GM20000 (cell line): Measurements from ENCODE around the gene SPAST.
A peak's percentile ranks its signal among the peaks of the same experiment; 100 is the strongest.
"Not testable (repeated sequence)": the region's sequence is repeated elsewhere in the genome, so short reads cannot be mapped to it uniquely, and the experiment has no call there.

Experiments used
- DNase-seq: peaks from one replicate; pipeline ENCODE4 v3.0.0; 2012; ENCODE audit warnings: low spot score
- CTCF ChIP-seq: IDR thresholded peaks from 2 replicates; pipeline ENCODE4 v1.5.1; 2012; ENCODE audit warnings: mild to moderate bottlenecking, control low read depth; ENCODE audit errors: extremely low read depth, missing control alignments

Gene SPAST, protein sequence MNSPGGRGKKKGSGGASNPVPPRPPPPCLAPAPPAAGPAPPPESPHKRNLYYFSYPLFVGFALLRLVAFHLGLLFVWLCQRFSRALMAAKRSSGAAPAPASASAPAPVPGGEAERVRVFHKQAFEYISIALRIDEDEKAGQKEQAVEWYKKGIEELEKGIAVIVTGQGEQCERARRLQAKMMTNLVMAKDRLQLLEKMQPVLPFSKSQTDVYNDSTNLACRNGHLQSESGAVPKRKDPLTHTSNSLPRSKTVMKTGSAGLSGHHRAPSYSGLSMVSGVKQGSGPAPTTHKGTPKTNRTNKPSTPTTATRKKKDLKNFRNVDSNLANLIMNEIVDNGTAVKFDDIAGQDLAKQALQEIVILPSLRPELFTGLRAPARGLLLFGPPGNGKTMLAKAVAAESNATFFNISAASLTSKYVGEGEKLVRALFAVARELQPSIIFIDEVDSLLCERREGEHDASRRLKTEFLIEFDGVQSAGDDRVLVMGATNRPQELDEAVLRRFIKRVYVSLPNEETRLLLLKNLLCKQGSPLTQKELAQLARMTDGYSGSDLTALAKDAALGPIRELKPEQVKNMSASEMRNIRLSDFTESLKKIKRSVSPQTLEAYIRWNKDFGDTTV

DNA sequence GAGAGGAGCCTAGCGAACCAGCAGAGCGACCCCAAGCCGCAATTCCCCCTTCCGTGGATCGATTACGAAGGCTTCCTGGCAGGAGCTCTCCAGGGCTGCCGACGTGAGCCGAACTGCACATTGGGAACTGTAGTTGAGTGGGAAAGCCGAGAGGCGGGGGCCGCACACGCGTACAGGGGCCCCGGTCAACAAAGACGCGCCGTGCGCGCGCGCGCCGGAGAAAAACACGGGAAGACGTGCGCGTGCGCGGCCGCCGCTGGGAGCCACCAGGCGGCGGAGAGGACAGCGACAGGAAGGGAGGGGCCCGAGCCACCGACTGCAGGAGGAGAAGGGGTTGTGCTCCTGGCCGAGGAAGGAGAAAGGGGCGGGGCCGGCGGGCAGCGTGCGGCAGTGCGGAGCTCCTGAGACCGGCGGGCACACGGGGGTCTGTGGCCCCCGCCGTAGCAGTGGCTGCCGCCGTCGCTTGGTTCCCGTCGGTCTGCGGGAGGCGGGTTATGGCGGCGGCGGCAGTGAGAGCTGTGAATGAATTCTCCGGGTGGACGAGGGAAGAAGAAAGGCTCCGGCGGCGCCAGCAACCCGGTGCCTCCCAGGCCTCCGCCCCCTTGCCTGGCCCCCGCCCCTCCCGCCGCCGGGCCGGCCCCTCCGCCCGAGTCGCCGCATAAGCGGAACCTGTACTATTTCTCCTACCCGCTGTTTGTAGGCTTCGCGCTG lies at the start of gene SPAST:
SPAST (plus strand) TSS at position 247 of the 711 bp plus-strand sequence; CDS start at position 523, 276 bp downstream.
- peak; percentile 21 for TF ChIP-seq CTCF
- DNase-seq = peak; percentile 99

DNA sequence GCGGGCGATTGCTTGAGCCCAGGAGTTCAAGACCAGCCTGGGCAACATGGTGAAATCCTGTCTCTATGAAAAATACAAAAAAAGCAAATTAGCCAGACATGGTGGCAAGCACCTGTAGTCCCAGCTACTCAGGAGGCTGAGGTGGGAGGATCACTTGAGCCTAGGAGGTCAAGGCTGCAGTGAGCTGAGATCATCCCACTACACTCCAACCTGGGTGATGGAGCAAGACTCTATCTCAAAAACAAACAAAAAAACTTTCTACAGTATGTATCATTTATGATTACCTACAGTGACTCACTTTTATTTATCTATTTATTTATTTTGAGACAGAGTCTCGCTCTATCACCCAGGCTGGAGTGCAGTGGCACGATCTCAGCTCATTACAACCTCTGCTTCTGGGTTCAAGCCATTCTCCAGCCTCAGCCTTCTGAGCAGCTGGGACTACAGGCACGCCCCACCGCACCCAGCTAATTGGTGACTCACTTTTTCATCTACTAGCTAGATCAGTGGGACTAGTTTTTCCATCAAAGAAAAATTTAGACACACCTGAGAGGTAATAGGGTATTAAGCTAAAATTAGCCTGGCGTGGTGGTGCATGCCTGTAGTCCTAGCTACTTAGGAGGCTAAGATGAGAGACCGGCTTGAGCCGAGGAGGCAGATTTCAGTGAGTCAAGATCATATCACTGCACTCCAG lies 44.4 kb upstream of the SPAST start:
- not testable (repeated sequence) for DNase-seq

DNA sequence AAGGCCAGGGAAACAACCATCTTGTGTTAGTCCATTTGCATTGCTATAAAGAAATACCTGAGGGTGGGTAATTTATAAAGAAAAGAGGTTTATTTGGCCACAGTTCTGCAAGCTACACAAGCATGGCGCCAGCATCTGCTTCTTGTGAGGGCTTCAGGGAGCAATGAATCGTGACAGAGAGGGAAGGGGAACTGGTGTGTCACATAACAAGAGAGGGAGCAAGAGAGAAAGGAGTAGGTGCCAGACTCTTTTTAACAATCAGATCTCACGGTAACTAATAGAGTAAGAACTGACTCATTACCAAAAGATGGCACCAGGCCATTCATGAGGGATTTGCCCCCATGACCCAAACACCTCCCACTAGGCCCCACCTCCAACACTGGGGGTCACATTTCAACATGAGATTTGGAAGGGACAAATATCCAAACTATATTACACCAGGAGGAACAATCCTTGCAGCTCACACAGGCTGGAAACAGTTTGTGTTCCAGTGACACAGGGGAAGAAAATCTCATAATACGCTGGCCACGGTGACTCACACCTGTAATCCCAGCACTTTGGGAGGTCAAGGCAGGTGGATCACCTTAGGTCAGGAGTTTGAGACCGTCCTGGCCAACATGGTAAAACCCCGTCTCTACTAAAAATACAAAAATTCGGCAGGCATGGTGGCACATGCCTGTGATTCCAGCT lies 29.0 kb upstream of the SPAST start:
- not testable (repeated sequence) for DNase-seq

GRCh38 chr2:32039447-32040219 lies 23.7 kb upstream of the SPAST start, which contains the start of gene DPY30:
DPY30 (minus strand) TSS chr2:32039805; CDS start chr2:32039456, 349 bp downstream.
- TF ChIP-seq CTCF = no peak
- DNase-seq = peak; percentile 88

DNA sequence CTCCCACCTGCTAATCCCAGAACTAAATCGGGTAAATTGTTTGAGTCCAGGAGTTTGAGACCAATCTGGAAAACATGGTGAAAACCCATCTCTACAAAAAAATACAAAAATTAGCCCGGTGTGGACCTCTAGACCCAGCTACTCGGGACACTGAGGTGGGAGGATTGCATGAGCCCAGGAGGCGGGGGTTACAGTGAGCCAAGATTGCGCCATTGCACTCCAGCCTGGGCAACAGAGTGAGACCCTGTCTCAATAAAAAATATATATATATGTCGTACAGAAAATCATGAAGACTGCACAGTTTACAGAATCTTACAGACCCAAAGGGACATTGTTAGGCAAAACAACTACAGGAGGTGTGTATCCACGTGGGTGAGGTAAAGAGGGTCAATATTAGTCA lies 19.8 kb upstream of the SPAST start:
- no peak for DNase-seq
- no peak for TF ChIP-seq CTCF

DNA sequence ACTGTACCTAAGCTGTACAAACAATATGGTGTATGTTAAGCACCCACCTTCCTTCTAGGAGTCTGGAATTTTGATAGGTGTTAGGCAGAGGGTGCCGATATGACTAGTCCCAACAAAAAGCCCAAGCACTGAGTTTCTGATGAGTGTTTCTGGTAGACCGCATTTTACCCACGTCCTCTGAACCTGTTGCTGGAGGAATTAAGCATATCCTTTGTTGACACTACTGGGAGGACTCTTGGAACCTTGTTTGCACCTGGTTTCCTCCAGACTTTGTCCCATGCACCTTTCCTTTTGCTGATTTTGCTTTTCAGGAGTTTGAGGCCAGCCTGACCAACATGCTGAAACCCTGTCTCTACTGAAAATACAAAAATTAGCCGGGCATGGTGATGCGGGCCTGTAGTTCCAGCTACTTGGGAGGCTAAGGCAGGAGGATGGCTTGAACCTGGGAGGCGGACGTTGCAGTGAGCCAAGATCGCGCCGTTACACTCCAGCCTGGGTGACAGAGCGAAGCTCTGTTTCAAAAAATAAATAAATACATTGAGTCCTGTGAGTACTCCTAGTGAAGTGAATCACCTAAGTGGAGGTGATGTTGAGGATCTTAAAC lies 11.4 kb upstream of the SPAST start:
- no peak for TF ChIP-seq CTCF
- no peak for DNase-seq

- DNase-seq = not testable (repeated sequence)
Measured at GRCh38 chr2:32054583-32054982, 8.8 kb upstream of the SPAST start.

GRCh38 chr2:32058130-32058529 lies 5.2 kb upstream of the SPAST start:
- no peak for TF ChIP-seq CTCF
- no peak for DNase-seq
